Large intestine (tissue), 3 donors: ENCODE measurements around the gene ANXA9. TPM values are rescaled to one million over a fixed set of nuclear protein-coding genes. Genes with fewer than 3 reads are reported as not detected.

Source experiments
- DNase-seq, 2 donors: peaks; one replicate each; pipeline versions ENCODE4 v3.0.0 to v3.0.0-alpha.2; 2013
- H3K27ac ChIP-seq: one replicate; pipeline ENCODE4 v1.5.1; 2013; ENCODE audit warnings: low read length
- H3K27me3 ChIP-seq: 2 replicates; pipeline ENCODE4 v1.6.1; 2013; ENCODE audit warnings: low read length; ENCODE audit not compliant: control insufficient read depth, insufficient read depth
- H3K36me3 ChIP-seq: 2 replicates; pipeline ENCODE4 v1.6.1; 2013; ENCODE audit warnings: low read length; ENCODE audit not compliant: control insufficient read depth, insufficient read depth
- H3K4me1 ChIP-seq: one replicate; pipeline ENCODE4 v1.6.1; 2013; ENCODE audit warnings: low read length; ENCODE audit not compliant: control insufficient read depth, insufficient read depth
- H3K4me3 ChIP-seq: one replicate; pipeline ENCODE4 v1.5.1; 2013; ENCODE audit warnings: low read length
- H3K9me3 ChIP-seq: one replicate; pipeline ENCODE4 v1.6.1; 2013; ENCODE audit warnings: mild to moderate bottlenecking, low read depth, low read length, moderate library complexity; ENCODE audit not compliant: control insufficient read depth
- WGBS: methylation state at CpG from one replicate; pipeline ENCODE4 v1.1.5; 2013; ENCODE audit warnings: low lambda C conversion rate; ENCODE audit not compliant: insufficient coverage; 5-methylcytosine and 5-hydroxymethylcytosine counted together
- polyA plus RNA-seq: library from polyadenylated mRNA; unstranded; fragments of 120-200 nt; gene quantifications from one replicate; pipeline ENCODE4 v1.2.1, GENCODE V29; 2013

Gene ANXA9
- polyA plus RNA-seq, 1 donor, result 3.2 TPM

GRCh38 chr1:150965605-150966004 is 16.5 kb upstream of the ANXA9 start:
- no peak overlapping the region for H3K4me3 ChIP-seq
- H3K4me1 ChIP-seq, result peaks cover 18% of the 10 kb centered on the region
- no peak for DNase-seq
- H3K9me3 ChIP-seq, result no peaks in the 10 kb centered on the region
- no peaks in the 10 kb centered on the region for H3K27me3 ChIP-seq
- H3K36me3 ChIP-seq, result peaks cover 87% of the 10 kb centered on the region
- no peak overlapping the region for H3K27ac ChIP-seq
- no CpG with 5 or more reads among the region's 4 CpGs for WGBS

- DNase-seq, result no peak
- Histone ChIP-seq H3K27me3 (no peaks in the 10 kb centered on the region), H3K36me3 (peaks cover 83% of the 10 kb centered on the region), H3K27ac (no peak overlapping the region), H3K4me1 (peaks cover 22% of the 10 kb centered on the region), H3K9me3 (no peaks in the 10 kb centered on the region), H3K4me3 (no peak overlapping the region)
- WGBS, result no CpG with 5 or more reads among the region's 6 CpGs
Measured at GRCh38 chr1:150966011-150966410, 16.1 kb upstream of the ANXA9 start.

- H3K4me3 ChIP-seq, result no peak overlapping the region
- H3K9me3 ChIP-seq, result no peaks in the 10 kb centered on the region
- no peaks in the 10 kb centered on the region for H3K27me3 ChIP-seq
- peaks cover 66% of the 10 kb centered on the region for H3K36me3 ChIP-seq
- WGBS, result no CpG with 5 or more reads among the region's 13 CpGs
- peaks cover 36% of the 10 kb centered on the region for H3K4me1 ChIP-seq
- no peak overlapping the region for H3K27ac ChIP-seq
- no peak for DNase-seq
Measured at GRCh38 chr1:150967936-150968335, 14.2 kb upstream of the ANXA9 start.

- DNase-seq, result no peak
- Histone ChIP-seq H3K27me3 (no peaks in the 10 kb centered on the region), H3K4me1 (peaks cover 41% of the 10 kb centered on the region), H3K4me3 (no peak overlapping the region), H3K9me3 (no peaks in the 10 kb centered on the region), H3K27ac (no peak overlapping the region), H3K36me3 (peaks cover 60% of the 10 kb centered on the region)
- WGBS, result no CpG with 5 or more reads among the region's 4 CpGs
Measured at GRCh38 chr1:150968491-150968890, 13.6 kb upstream of the ANXA9 start.

GRCh38 chr1:150969626-150970025 is 12.5 kb upstream of the ANXA9 start:
- Histone ChIP-seq H3K4me1 (peaks cover 41% of the 10 kb centered on the region), H3K9me3 (no peaks in the 10 kb centered on the region), H3K4me3 (no peak overlapping the region), H3K36me3 (peaks cover 49% of the 10 kb centered on the region), H3K27me3 (no peaks in the 10 kb centered on the region), H3K27ac (no peak overlapping the region)
- no peak for DNase-seq
- WGBS, result no CpG with 5 or more reads among the region's 3 CpGs

GRCh38 chr1:150970808-150971582 is 11.1 kb upstream of the ANXA9 start:
- WGBS, result no CpG with 5 or more reads among the region's 11 CpGs
- no peaks in the 10 kb centered on the region for H3K9me3 ChIP-seq
- peak overlapping the region; percentile 90 for H3K27ac ChIP-seq
- no peaks in the 10 kb centered on the region for H3K27me3 ChIP-seq
- H3K4me1 ChIP-seq, result peaks cover 50% of the 10 kb centered on the region
- DNase-seq, result peak; percentile 90 to 94
- peak overlapping the region; percentile 94 for H3K4me3 ChIP-seq
- H3K36me3 ChIP-seq, result peaks cover 37% of the 10 kb centered on the region

- H3K4me1 ChIP-seq, result peaks cover 58% of the 10 kb centered on the region
- WGBS, result no CpG with 5 or more reads among the region's 6 CpGs
Measured at GRCh38 chr1:150971583-150972416, 10.3 kb upstream of the ANXA9 start.

GRCh38 chr1:150972417-150972940 is 9.6 kb upstream of the ANXA9 start:
- peak overlapping the region; percentile 90 for H3K27ac ChIP-seq
- no CpG with 5 or more reads among the region's 4 CpGs for WGBS
- no peaks in the 10 kb centered on the region for H3K9me3 ChIP-seq
- H3K36me3 ChIP-seq, result peaks cover 22% of the 10 kb centered on the region
- no peaks in the 10 kb centered on the region for H3K27me3 ChIP-seq
- DNase-seq, result no peak
- peaks cover 65% of the 10 kb centered on the region for H3K4me1 ChIP-seq
- H3K4me3 ChIP-seq, result peak overlapping the region; percentile 94

More at GRCh38 chr1:150971583-150972416, 10.3 kb upstream of the ANXA9 start:
- H3K4me3 ChIP-seq, result peak overlapping the region; percentile 94
- DNase-seq, result peak; percentile 63 to 73
- peaks cover 29% of the 10 kb centered on the region for H3K36me3 ChIP-seq
- H3K27ac ChIP-seq, result peak overlapping the region; percentile 90
- no peaks in the 10 kb centered on the region for H3K27me3 ChIP-seq
- H3K9me3 ChIP-seq, result no peaks in the 10 kb centered on the region

- Histone ChIP-seq H3K27me3 (no peaks in the 10 kb centered on the region), H3K4me1 (peaks cover 71% of the 10 kb centered on the region), H3K27ac (peak overlapping the region; percentile 90), H3K4me3 (peak overlapping the region; percentile 94), H3K9me3 (no peaks in the 10 kb centered on the region), H3K36me3 (peaks cover 13% of the 10 kb centered on the region)
- WGBS, result no CpG with 5 or more reads among the region's 15 CpGs
- DNase-seq, result peak in 1 of 2 donors; percentile 45
Measured at GRCh38 chr1:150973258-150973835, 8.7 kb upstream of the ANXA9 start.
